Thoracic aorta (tissue), 2 donors: ENCODE data around the gene SMAD6. TPM values are rescaled to one million over a fixed set of nuclear protein-coding genes. Genes with fewer than 3 reads are reported as not detected.

Experiments
- ATAC-seq: fragments of 150-250 bp; one replicate; pipeline ENCODE4 v1.8.0; 2017; ENCODE audit warnings: low read depth; ENCODE audit not compliant: insufficient number of reproducible peaks, low FRiP score
- DNase-seq: peaks from one replicate; pipeline ENCODE4 v3.0.0-alpha.2; 2020; ENCODE audit warnings: low spot score
- H3K27ac ChIP-seq, 2 donors: fragments of 200-600 bp; sonication (generic); 1 replicate in 1 of 2; 2 replicates in 1 of 2; pipeline ENCODE4 v1.5.1; 2016; ENCODE audit warnings: mild to moderate bottlenecking in 2 of 2, moderate library complexity in 2 of 2
- H3K27me3 ChIP-seq: fragments of 200-600 bp; sonication (generic); replicated peaks from 2 replicates; pipeline ENCODE4 v1.6.0; 2016; ENCODE audit warnings: mild to moderate bottlenecking; ENCODE audit not compliant: insufficient read depth
- H3K36me3 ChIP-seq: fragments of 200-600 bp; sonication (generic); one replicate; pipeline ENCODE4 v1.5.1; 2016
- H3K4me1 ChIP-seq, 2 donors: fragments of 200-600 bp; sonication (generic); 1 replicate in 1 of 2; 2 replicates in 1 of 2; pipeline versions ENCODE4 v1.5.1 to v1.6.0; 2016; ENCODE audit warnings: low read depth in 2 of 2, mild to moderate bottlenecking in 1 of 2; ENCODE audit not compliant: control insufficient read depth in 1 of 2
- H3K4me3 ChIP-seq: fragments of 200-600 bp; sonication (generic); 2 replicates; pipeline ENCODE4 v1.5.1; 2016; ENCODE audit warnings: mild to moderate bottlenecking
- H3K9me3 ChIP-seq: fragments of 200-600 bp; sonication (generic); 2 replicates; pipeline ENCODE4 v1.5.1; 2016
- total RNA-seq, 2 donors: library from RNA; depleted of rRNA; stranded (reverse); fragments of >200 nt; gene quantifications; one replicate each; pipeline versions ENCODE4 v1.1.0 to v1.2.3, GENCODE V29; 2016
- TF ChIP-seq, protein P1 (sequence below): fragments of 200-600 bp; sonication (generic); IDR thresholded peaks from one replicate; pipeline ENCODE4 v1.5.1; 2019; ENCODE audit warnings: antibody characterized with exemption

Gene SMAD6
- total RNA-seq, 2 donors from 2014 or later, result 73.3 to 113 TPM

- Histone ChIP-seq H3K9me3 (no peaks in the 10 kb centered on the region), H3K27ac (no peak overlapping the region), H3K4me1 (peaks cover 40 to 60% of the 10 kb centered on the region in 2 donors), H3K4me3 (no peak overlapping the region), H3K36me3 (no peaks in the 10 kb centered on the region), H3K27me3 (no peaks in the 10 kb centered on the region)
- TF ChIP-seq, protein P1, sequence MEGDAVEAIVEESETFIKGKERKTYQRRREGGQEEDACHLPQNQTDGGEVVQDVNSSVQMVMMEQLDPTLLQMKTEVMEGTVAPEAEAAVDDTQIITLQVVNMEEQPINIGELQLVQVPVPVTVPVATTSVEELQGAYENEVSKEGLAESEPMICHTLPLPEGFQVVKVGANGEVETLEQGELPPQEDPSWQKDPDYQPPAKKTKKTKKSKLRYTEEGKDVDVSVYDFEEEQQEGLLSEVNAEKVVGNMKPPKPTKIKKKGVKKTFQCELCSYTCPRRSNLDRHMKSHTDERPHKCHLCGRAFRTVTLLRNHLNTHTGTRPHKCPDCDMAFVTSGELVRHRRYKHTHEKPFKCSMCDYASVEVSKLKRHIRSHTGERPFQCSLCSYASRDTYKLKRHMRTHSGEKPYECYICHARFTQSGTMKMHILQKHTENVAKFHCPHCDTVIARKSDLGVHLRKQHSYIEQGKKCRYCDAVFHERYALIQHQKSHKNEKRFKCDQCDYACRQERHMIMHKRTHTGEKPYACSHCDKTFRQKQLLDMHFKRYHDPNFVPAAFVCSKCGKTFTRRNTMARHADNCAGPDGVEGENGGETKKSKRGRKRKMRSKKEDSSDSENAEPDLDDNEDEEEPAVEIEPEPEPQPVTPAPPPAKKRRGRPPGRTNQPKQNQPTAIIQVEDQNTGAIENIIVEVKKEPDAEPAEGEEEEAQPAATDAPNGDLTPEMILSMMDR, result no peak
- no peak for ATAC-seq
- no peak for DNase-seq
These were observed 67.0 kb downstream of the SMAD6 start for GRCh38 chr15:66768987-66769386.

DNA sequence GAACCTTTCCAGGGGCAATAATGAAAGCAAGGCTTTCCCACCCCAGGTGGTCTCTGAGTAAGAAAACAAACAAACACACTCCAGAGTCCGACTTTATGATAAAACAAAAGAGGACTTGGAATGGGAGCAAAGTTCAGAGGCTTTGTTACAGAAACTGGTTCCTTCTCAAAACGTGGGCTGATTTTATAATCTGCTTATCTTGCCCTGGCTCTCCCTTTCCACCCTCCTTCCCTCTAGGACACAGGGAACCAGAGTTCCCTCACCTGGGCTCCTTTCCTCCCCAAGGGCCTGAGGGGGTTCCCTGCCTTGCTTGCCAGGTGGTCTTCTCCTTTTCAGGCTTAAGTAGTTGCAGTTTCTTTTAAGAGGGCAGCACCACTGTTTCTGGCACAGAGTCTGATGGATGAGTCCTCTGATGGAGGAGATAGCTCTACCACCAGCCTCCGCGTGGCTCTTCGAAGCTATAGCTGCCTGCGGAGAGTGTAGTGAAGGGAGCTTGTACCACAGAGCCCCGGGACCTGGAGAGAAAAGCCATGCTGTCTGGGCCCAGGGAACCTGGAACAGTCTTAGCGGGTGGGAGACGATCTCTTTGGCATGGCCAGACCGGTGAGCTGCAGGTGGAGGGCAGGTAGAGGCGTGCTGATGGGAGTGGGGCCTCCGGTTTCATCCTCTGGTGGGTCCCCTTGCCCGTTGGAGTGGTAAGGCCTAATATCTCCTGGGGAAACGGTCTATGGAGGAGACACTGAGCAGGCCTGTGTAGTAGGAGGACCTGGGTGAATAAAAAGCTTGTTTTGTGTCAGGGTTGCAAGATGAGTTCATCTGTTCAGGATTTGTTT, 68.7 kb downstream of the SMAD6 start:
- H3K4me3 ChIP-seq, result no peak overlapping the region
- peak overlapping the region in 1 of 2 donors; percentile 25 for H3K27ac ChIP-seq
- TF ChIP-seq, protein P1, result no peak
- no peak for ATAC-seq
- H3K4me1 ChIP-seq, result peaks cover 33 to 60% of the 10 kb centered on the region in 2 donors
- no peaks in the 10 kb centered on the region for H3K36me3 ChIP-seq
- H3K9me3 ChIP-seq, result no peaks in the 10 kb centered on the region
- no peaks in the 10 kb centered on the region for H3K27me3 ChIP-seq
- DNase-seq, result no peak

DNA sequence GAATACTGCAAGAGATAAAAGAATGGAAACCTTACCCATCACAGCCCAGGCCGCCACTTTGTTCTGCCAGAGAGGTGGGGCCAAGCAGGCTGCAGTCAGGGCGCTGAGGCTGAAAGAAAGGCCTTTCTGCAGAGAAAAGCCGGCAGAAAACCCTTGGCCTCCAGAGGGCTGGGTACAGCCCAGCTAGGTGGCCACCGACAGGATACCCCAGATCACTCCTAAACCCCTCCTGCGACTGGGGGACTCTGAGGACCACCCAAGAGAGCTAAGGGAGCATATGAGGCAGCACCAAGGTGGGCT, 69.3 kb downstream of the SMAD6 start:
- no peaks in the 10 kb centered on the region for H3K36me3 ChIP-seq
- H3K4me3 ChIP-seq, result no peak overlapping the region
- no peaks in the 10 kb centered on the region for H3K9me3 ChIP-seq
- H3K27ac ChIP-seq, result no peak overlapping the region
- DNase-seq (no peak), ATAC-seq (no peak)
- no peaks in the 10 kb centered on the region for H3K27me3 ChIP-seq
- TF ChIP-seq, protein P1, result no peak
- H3K4me1 ChIP-seq, result peaks cover 28 to 60% of the 10 kb centered on the region in 2 donors

DNA sequence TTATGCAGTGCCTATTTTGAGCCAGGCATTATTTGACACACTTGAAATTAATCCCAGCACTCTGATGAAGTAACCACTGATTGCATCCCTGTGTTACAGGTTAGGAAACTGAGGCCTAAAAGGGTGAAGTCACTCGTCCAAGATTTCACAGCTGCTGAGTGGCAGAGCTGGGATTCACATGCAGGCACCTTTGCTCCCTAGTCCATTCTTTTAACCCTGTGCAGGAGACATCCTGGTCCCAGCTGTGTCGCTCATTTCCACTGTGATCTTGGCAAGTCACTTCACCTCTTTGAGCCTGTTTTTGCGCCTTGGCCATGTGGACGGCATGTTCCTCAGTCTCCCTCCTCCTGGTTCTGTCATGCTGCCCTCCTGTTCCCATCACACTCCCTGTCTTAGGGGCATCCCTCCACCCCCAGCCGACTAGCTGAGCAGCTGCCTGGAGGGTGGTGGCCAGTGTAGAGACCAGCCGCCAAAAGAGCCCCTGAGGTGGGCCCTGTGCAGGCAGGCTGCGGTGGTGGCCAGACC, 70.6 kb downstream of the SMAD6 start:
- Histone ChIP-seq H3K9me3 (no peaks in the 10 kb centered on the region), H3K27ac (peak overlapping the region; percentile 76 to 77), H3K4me1 (peaks cover 22 to 52% of the 10 kb centered on the region in 2 donors), H3K4me3 (no peak overlapping the region), H3K27me3 (no peaks in the 10 kb centered on the region), H3K36me3 (no peaks in the 10 kb centered on the region)
- ATAC-seq (no peak), DNase-seq (no peak)
- TF ChIP-seq, protein P1, result no peak

DNA sequence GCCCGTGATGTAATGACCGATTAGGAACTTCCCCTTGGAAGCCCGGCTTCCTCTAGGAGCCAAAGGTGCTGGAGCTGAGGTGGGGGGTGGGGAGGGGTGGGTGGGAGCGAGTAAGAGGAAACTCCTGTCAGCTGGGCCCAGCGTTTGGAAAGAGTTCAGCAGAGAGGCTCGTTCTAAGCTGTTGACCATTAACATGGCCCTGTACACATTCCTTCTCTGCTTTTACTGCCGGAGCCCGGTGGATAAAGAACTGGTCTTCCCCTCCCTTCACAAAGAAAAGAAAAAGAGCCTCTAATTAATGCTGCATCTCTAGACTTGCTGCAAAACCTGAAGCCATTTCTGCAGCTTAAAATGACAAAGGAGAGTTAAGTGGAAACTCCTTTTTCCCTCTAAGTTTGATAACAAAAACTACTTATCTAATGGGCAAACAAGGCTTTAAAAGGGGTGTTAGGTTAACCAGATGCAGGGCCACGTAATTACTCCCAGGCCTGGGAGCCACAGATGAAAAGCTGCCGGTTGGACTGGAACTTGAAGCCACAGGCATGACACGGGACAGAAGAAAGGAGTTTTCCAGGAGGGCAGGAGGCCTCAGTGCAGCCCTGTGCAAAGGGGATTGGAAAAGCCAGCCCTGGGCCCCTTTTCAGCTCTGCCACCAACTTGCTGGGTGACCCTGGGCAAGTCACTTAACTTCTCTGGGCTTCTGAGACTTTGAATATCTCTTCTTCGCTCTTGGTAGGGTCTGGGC, 71.3 kb downstream of the SMAD6 start:
- no peak for DNase-seq
- TF ChIP-seq, protein P1, result no peak
- Histone ChIP-seq H3K27me3 (no peaks in the 10 kb centered on the region), H3K36me3 (no peaks in the 10 kb centered on the region), H3K27ac (peak overlapping the region; percentile 76 to 77), H3K4me3 (no peak overlapping the region), H3K9me3 (no peaks in the 10 kb centered on the region), H3K4me1 (peaks cover 22 to 59% of the 10 kb centered on the region in 2 donors)
- ATAC-seq, result no peak
